Neuronal stem cell (in vitro differentiated cells): Measurements from ENCODE around the gene MS4A7.

Experiments
- DNase-seq: peaks from one replicate; pipeline ENCODE4 v3.0.0-alpha.2; 2013; ENCODE audit warnings: low spot score
- H2AFZ ChIP-seq: one replicate; pipeline ENCODE4 v1.6.1; 2013; ENCODE audit warnings: mild to moderate bottlenecking, low read length, inconsistent platforms
- H2AK5ac ChIP-seq: 2 replicates; pipeline ENCODE4 v1.6.1; 2013; ENCODE audit warnings: low read depth, mild to moderate bottlenecking, inconsistent platforms, low read length, moderate library complexity, mixed read lengths
- H2BK120ac ChIP-seq: 2 replicates; pipeline ENCODE4 v1.6.1; 2013; ENCODE audit warnings: low read depth, mild to moderate bottlenecking, inconsistent platforms, low read length, moderate library complexity, mixed read lengths
- H2BK12ac ChIP-seq: one replicate; pipeline ENCODE4 v1.6.1; 2013; ENCODE audit warnings: low read length, inconsistent platforms
- H2BK15ac ChIP-seq: 2 replicates; pipeline ENCODE4 v1.6.1; 2013; ENCODE audit warnings: mild to moderate bottlenecking, low read length, inconsistent platforms, mixed read lengths
- H2BK5ac ChIP-seq: one replicate; pipeline ENCODE4 v1.6.1; 2013; ENCODE audit warnings: inconsistent platforms, mild to moderate bottlenecking, low read length, moderate library complexity
- H3K14ac ChIP-seq: one replicate; pipeline ENCODE4 v1.6.1; 2013; ENCODE audit warnings: low read length, inconsistent platforms
- H3K18ac ChIP-seq: 2 replicates; pipeline ENCODE4 v1.6.1; 2013; ENCODE audit warnings: low read length, inconsistent platforms
- H3K23ac ChIP-seq: 2 replicates; pipeline ENCODE4 v1.6.1; 2013; ENCODE audit warnings: low read depth, mild to moderate bottlenecking, mixed read lengths, low read length, inconsistent platforms; ENCODE audit not compliant: poor library complexity
- H3K27ac ChIP-seq: replicated peaks from 3 replicates; pipeline ENCODE4 v1.5.1; 2013; ENCODE audit warnings: low read length, inconsistent platforms
- H3K27me3 ChIP-seq, 3 experiments: 2 replicates each; pipeline ENCODE4 v1.6.1; 2013; ENCODE audit warnings: low read length in 3 of 3, mild to moderate bottlenecking in 2 of 3, inconsistent platforms in 1 of 3, low read depth in 1 of 3, mixed read lengths in 1 of 3, moderate library complexity in 1 of 3; ENCODE audit not compliant: control insufficient read depth in 3 of 3, insufficient read depth in 3 of 3
- H3K36me3 ChIP-seq, 2 donors: replicated peaks in 1 of 2; 2 replicates each; pipeline ENCODE4 v1.6.1; 2013; ENCODE audit warnings: low read length in 2 of 2; ENCODE audit not compliant: control insufficient read depth in 2 of 2, insufficient read depth in 2 of 2
- H3K4ac ChIP-seq: 2 replicates; pipeline ENCODE4 v1.6.1; 2013; ENCODE audit warnings: inconsistent platforms, mild to moderate bottlenecking, low read length, moderate library complexity
- H3K4me1 ChIP-seq, 2 donors: 1 replicate in 1 of 2; 2 replicates in 1 of 2; pipeline ENCODE4 v1.6.1; 2013; ENCODE audit warnings: low read length in 2 of 2, low read depth in 1 of 2; ENCODE audit not compliant: control insufficient read depth in 2 of 2, insufficient read depth in 1 of 2
- H3K4me2 ChIP-seq: one replicate; pipeline ENCODE4 v1.6.1; 2013; ENCODE audit warnings: mild to moderate bottlenecking, low read length, inconsistent platforms; ENCODE audit not compliant: insufficient read depth, poor library complexity, severe bottlenecking
- H3K4me3 ChIP-seq, 2 donors: 2 replicates each; pipeline ENCODE4 v1.5.1; 2013; ENCODE audit warnings: low read length in 2 of 2, mild to moderate bottlenecking in 2 of 2, inconsistent platforms in 1 of 2, moderate library complexity in 1 of 2
- H3K79me1 ChIP-seq: one replicate; pipeline ENCODE4 v1.6.1; 2013; ENCODE audit warnings: low read depth, mild to moderate bottlenecking, inconsistent platforms, low read length, moderate library complexity
- H3K9ac ChIP-seq: one replicate; pipeline ENCODE4 v1.6.1; 2013; ENCODE audit warnings: mild to moderate bottlenecking, low read depth, low read length, inconsistent platforms; ENCODE audit not compliant: poor library complexity
- H3K9me3 ChIP-seq, 2 donors: replicated peaks in 1 of 2; 2 replicates each; pipeline versions ENCODE3 to v1.6.1; 2013; ENCODE audit warnings: low read length in 2 of 2, mild to moderate bottlenecking in 2 of 2, inconsistent platforms in 1 of 2, low read depth in 1 of 2, mixed read lengths in 1 of 2, moderate library complexity in 1 of 2; ENCODE audit not compliant: control insufficient read depth in 2 of 2, insufficient read depth in 1 of 2
- H4K8ac ChIP-seq: one replicate; pipeline ENCODE4 v1.6.1; 2013; ENCODE audit warnings: low read depth, mild to moderate bottlenecking, inconsistent platforms, low read length, moderate library complexity
- H4K91ac ChIP-seq: one replicate; pipeline ENCODE4 v1.6.1; 2013; ENCODE audit warnings: low read length, low read depth, mild to moderate bottlenecking, inconsistent platforms; ENCODE audit not compliant: poor library complexity
- WGBS, 2 donors: extraction: QIAGEN DNeasy Blood & Tissue Kit; methylation state at CpG; one replicate each; pipeline ENCODE4 v1.1.7; 2013; ENCODE audit warnings: missing lambda C conversion rate in 2 of 2, mixed read lengths in 1 of 2; ENCODE audit not compliant: insufficient read length in 2 of 2, insufficient replicate concordance in 1 of 2; ENCODE audit errors: extremely low coverage in 2 of 2; 5-methylcytosine and 5-hydroxymethylcytosine counted together

The MS4A7 gene

GRCh38 chr11:60370811-60371298 is 7.5 kb upstream of the MS4A7 start:
- Histone ChIP-seq H2BK15ac (no peak overlapping the region), H3K4me3 (no peak overlapping the region), H4K8ac (no peak overlapping the region), H2BK5ac (no peak overlapping the region), H2AK5ac (no peak overlapping the region), H2BK12ac (no peak overlapping the region), H3K79me1 (no peaks in the 10 kb centered on the region), H2AFZ (no peak overlapping the region), H3K27me3 (peaks cover 0 to 6% (median 0%) of the 10 kb centered on the region in 3 experiments), H3K9ac (no peak overlapping the region), H3K4ac (no peak overlapping the region), H3K4me2 (no peak overlapping the region), H3K18ac (no peak overlapping the region), H3K9me3 (no peaks in the 10 kb centered on the region), H3K27ac (no peak overlapping the region), H3K23ac (no peak overlapping the region), H3K14ac (no peak overlapping the region), H2BK120ac (no peak overlapping the region), H3K36me3 (no peaks in the 10 kb centered on the region), H3K4me1 (no peaks in the 10 kb centered on the region), H4K91ac (no peak overlapping the region)
- no CpG with 5 or more reads among the region's 5 CpGs for WGBS, 2 donors
- no peak for DNase-seq

GRCh38 chr11:60371386-60371785 is 6.9 kb upstream of the MS4A7 start:
- H2BK120ac ChIP-seq = no peak overlapping the region
- no peak for DNase-seq
- H4K91ac ChIP-seq = no peak overlapping the region
- no CpG with 5 or more reads among the region's 3 CpGs for WGBS, 2 donors
- H2AFZ ChIP-seq = no peak overlapping the region
- no peaks in the 10 kb centered on the region for H3K36me3 ChIP-seq
- no peaks in the 10 kb centered on the region for H3K4me1 ChIP-seq
- no peak overlapping the region for H3K27ac ChIP-seq
- H4K8ac ChIP-seq = no peak overlapping the region
- no peak overlapping the region for H2AK5ac ChIP-seq
- no peaks in the 10 kb centered on the region for H3K79me1 ChIP-seq
- H3K9me3 ChIP-seq = no peaks in the 10 kb centered on the region
- no peak overlapping the region for H3K9ac ChIP-seq
- no peak overlapping the region for H2BK15ac ChIP-seq
- no peak overlapping the region for H3K4me3 ChIP-seq
- no peak overlapping the region for H3K14ac ChIP-seq
- no peak overlapping the region for H3K18ac ChIP-seq
- H3K23ac ChIP-seq = no peak overlapping the region
- no peak overlapping the region for H2BK5ac ChIP-seq
- H3K27me3 ChIP-seq = peaks cover 0 to 6% (median 0%) of the 10 kb centered on the region in 3 experiments
- no peak overlapping the region for H2BK12ac ChIP-seq
- H3K4ac ChIP-seq = no peak overlapping the region
- no peak overlapping the region for H3K4me2 ChIP-seq

GRCh38 chr11:60371854-60372253 is 6.5 kb upstream of the MS4A7 start:
- no peaks in the 10 kb centered on the region for H3K36me3 ChIP-seq
- no peak overlapping the region for H3K4me2 ChIP-seq
- H2BK15ac ChIP-seq = no peak overlapping the region
- H3K18ac ChIP-seq = no peak overlapping the region
- H2BK120ac ChIP-seq = no peak overlapping the region
- H4K8ac ChIP-seq = no peak overlapping the region
- H3K9me3 ChIP-seq = no peaks in the 10 kb centered on the region
- no peak overlapping the region for H3K4me3 ChIP-seq
- H4K91ac ChIP-seq = no peak overlapping the region
- no peak overlapping the region for H3K4ac ChIP-seq
- H3K27ac ChIP-seq = no peak overlapping the region
- H3K27me3 ChIP-seq = peaks cover 0 to 6% (median 0%) of the 10 kb centered on the region in 3 experiments
- no peak for DNase-seq
- H3K79me1 ChIP-seq = no peaks in the 10 kb centered on the region
- H2BK5ac ChIP-seq = no peak overlapping the region
- H3K14ac ChIP-seq = no peak overlapping the region
- H3K9ac ChIP-seq = no peak overlapping the region
- H2AK5ac ChIP-seq = no peak overlapping the region
- no CpG with 5 or more reads among the region's 1 CpG for WGBS, 2 donors
- H2BK12ac ChIP-seq = no peak overlapping the region
- no peak overlapping the region for H3K23ac ChIP-seq
- H3K4me1 ChIP-seq = no peaks in the 10 kb centered on the region
- no peak overlapping the region for H2AFZ ChIP-seq

GRCh38 chr11:60372767-60373166 is 5.6 kb upstream of the MS4A7 start:
- no peaks in the 10 kb centered on the region for H3K79me1 ChIP-seq
- no peak overlapping the region for H3K18ac ChIP-seq
- no peak overlapping the region for H3K23ac ChIP-seq
- no peak overlapping the region for H3K4me2 ChIP-seq
- H2BK5ac ChIP-seq = no peak overlapping the region
- no peak overlapping the region for H2AFZ ChIP-seq
- H3K4me3 ChIP-seq = no peak overlapping the region
- H4K91ac ChIP-seq = no peak overlapping the region
- no peak overlapping the region for H3K4ac ChIP-seq
- peaks cover 0 to 6% (median 0%) of the 10 kb centered on the region in 3 experiments for H3K27me3 ChIP-seq
- DNase-seq = no peak
- no peak overlapping the region for H3K14ac ChIP-seq
- no peak overlapping the region for H2BK15ac ChIP-seq
- no peak overlapping the region for H2AK5ac ChIP-seq
- H2BK120ac ChIP-seq = no peak overlapping the region
- H3K9me3 ChIP-seq = no peaks in the 10 kb centered on the region
- no peak overlapping the region for H3K9ac ChIP-seq
- no peak overlapping the region for H2BK12ac ChIP-seq
- no peaks in the 10 kb centered on the region for H3K36me3 ChIP-seq
- H3K27ac ChIP-seq = no peak overlapping the region
- H3K4me1 ChIP-seq = no peaks in the 10 kb centered on the region
- no peak overlapping the region for H4K8ac ChIP-seq
- WGBS, 2 donors = no CpG with 5 or more reads among the region's 3 CpGs
